ENCODE data around the gene PDE6G. TPM values are rescaled to one million over a fixed set of nuclear protein-coding genes. Genes with fewer than 3 reads are reported as not detected.

The PDE6G gene
- total and polyA plus RNA-seq, 2 of the 13 experiments (the other 11 are each of a cell fraction or from before 2014, with no cell fraction given): 1.4 to 6.7 TPM

- H4K20me1 ChIP-seq (ENCODE audit: insufficient read depth, low read length): no peaks in the 10 kb centered on the region
- H3K27ac ChIP-seq (ENCODE audit: extremely low read length, insufficient read depth, low read length): no peak overlapping the region
- ATAC-seq (no peak), FAIRE-seq (no peak), DNase-seq (ENCODE audit: low spot score) (no peak)
- H2AFZ ChIP-seq (ENCODE audit: low read length): no peak overlapping the region
- in situ Hi-C loops (cut with HindIII; ENCODE audit: extremely low pct_ligation_motif_present, low pct_unique_long_range_greater_than_20kb): no loop called here
- H3K27me3 ChIP-seq (ENCODE audit: control insufficient read depth in 1 of 2, insufficient read depth in 2 of 2, low read length in 2 of 2): no peaks in the 10 kb centered on the region; a peak in 1 of 5 replicates
- no peaks in the 10 kb centered on the region for H3K9me3 ChIP-seq (ENCODE audit: low read length)
- no peak overlapping the region for H3K9ac ChIP-seq (ENCODE audit: insufficient read depth, low read depth, low read length)
- H3K4me1 ChIP-seq (ENCODE audit: insufficient read depth, low read length): peaks cover 26% of the 10 kb centered on the region
- ChIA-PET POLR2A (interaction anchor here (1.8 kb wide), 1 partner anchor 16 kb away, joined by 6 read pairs; the partner anchor contains the start of gene MRPL12), CTCF (ENCODE audit: low intra/inter-chr PET ratio, low total read pairs) (no interaction called here)
- BruUV-seq (replicated peaks): no TSS peak
- peaks cover 35% of the 10 kb centered on the region for H3K79me2 ChIP-seq (ENCODE audit: insufficient read depth, low read length)
- WGBS (ENCODE audit: low lambda C conversion rate): 95% methylated on average over 17 of the region's 20 CpGs
- intact Hi-C loops (cut with micrococcal nuclease; ENCODE audit: unreplicated experiment): no loop called here
- H3K4me2 ChIP-seq (ENCODE audit: low read depth, low read length): no peak overlapping the region
- H3K36me3 ChIP-seq (replicated peaks in 1 of 2; ENCODE audit: control insufficient read depth in 1 of 2, insufficient read depth in 2 of 2, low read length in 2 of 2): peaks cover 47 to 60% of the 10 kb centered on the region in 2 experiments; a peak in 4 of 5 replicates
- H3K4me3 ChIP-seq (replicated peaks in 1 of 3; ENCODE audit: insufficient read depth in 1 of 3, low read depth in 2 of 3, low read length in 3 of 3): no peak overlapping the region
- no peak for TF ChIP-seq ZNF280D (CRISPR knock-in tag; IDR thresholded peaks at IDR 0.05)
- TF ChIP-seq ZNF687 (CRISPR knock-in tag; IDR thresholded peaks at IDR 0.05): 0 out of 2 replicates have a peak, but pooled peaks have one; percentile 2
- TF ChIP-seq ZBTB1 (CRISPR knock-in tag; IDR thresholded peaks at IDR 0.05; ENCODE audit: borderline replicate concordance): no peak
- no peak for TF ChIP-seq NFAT5 (CRISPR knock-in tag; IDR thresholded peaks at IDR 0.05)
- no peak for TF ChIP-seq ZNF589 (CRISPR knock-in tag; conservative IDR thresholded peaks at IDR 0.05)
- no peak for TF ChIP-seq TSC22D2 (CRISPR knock-in tag; IDR thresholded peaks at IDR 0.05; ENCODE audit: borderline replicate concordance)
- TF ChIP-seq SRSF1 (optimal IDR thresholded peaks at IDR 0.05; ENCODE audit: low read depth, low read length): no peak
- no peak for TF ChIP-seq FOXA1 (IDR thresholded peaks at IDR 0.05)
- TF ChIP-seq FOXA1 (CRISPR knock-in tag; IDR thresholded peaks at IDR 0.05): no peak
Observed at GRCh38 chr17:81686614-81687013, 30.3 kb upstream of the PDE6G start.
